ENCODE data around the gene ZNF92. TPM values are rescaled to one million over a fixed set of nuclear protein-coding genes. Genes with fewer than 3 reads are reported as not detected.
"Not testable (repeated sequence)": the region's sequence is repeated elsewhere in the genome, so short reads cannot be mapped to it uniquely, and the experiment has no call there.

Gene ZNF92
- total and polyA plus RNA-seq, 2 of the 4 experiments (the other 2 are of a cell fraction): 2.4 to 6.1 TPM

DNA sequence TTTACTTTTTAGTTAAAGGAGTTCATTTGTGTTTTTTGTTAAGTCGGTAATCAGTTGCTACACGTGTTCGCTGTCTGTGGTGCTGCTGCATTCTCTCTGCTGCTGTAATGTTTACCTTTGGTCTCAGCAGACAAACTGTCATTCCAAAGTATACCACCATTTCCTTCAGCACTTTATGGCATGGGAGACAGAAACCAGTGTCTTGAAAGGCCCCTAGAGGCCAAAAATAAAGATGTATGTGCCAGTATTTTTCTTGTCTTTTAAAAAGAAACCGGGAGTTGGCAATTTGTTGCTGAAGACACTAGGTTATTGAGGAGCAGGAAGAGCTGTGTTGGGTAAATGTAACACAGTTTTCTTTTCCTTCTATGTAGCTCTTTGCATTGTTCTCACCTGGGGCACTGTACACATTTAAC, 24.1 kb downstream of the ZNF92 start:
- Histone ChIP-seq H2AFZ (replicated peaks; ENCODE audit: low read length, poor library complexity) (no peak overlapping the region), H3K14ac (replicated peaks; ENCODE audit: low read depth, low read length) (no peak overlapping the region), H2BK15ac (ENCODE audit: low read depth, low read length) (no peak overlapping the region), H3K9ac (ENCODE audit: low read depth, low read length) (no peak overlapping the region), H4K8ac (ENCODE audit: low read depth in 2 of 2, low read length in 2 of 2) (no peak overlapping the region), H3K79me1 (ENCODE audit: low read depth in 1 of 2, low read length in 2 of 2) (peaks cover 18 to 20% of the 10 kb centered on the region in 2 experiments), H2BK5ac (ENCODE audit: low read depth, low read length, poor library complexity, severe bottlenecking) (peak overlapping the region; percentile 39), H2AK5ac (ENCODE audit: low read depth, low read length) (no peak overlapping the region), H3K4me3 (ENCODE audit: insufficient read depth, low read depth, low read length) (no peak overlapping the region), H2BK20ac (ENCODE audit: low read depth, low read length) (no peak overlapping the region), H3K9me3 (ENCODE audit: control insufficient read depth, insufficient read depth, low read length) (peaks cover 1% of the 10 kb centered on the region; the same call in 1 of the 2 replicates), H3K18ac (ENCODE audit: low read depth, low read length) (no peak overlapping the region), H3K23ac (ENCODE audit: low read depth, low read length) (no peak overlapping the region), H3K4ac (ENCODE audit: low read depth, low read length) (no peak overlapping the region), H3K27ac (ENCODE audit: insufficient read depth, low read length) (no peak overlapping the region), H3K56ac (ENCODE audit: extremely low read depth, insufficient read depth, low read length) (no peak overlapping the region), H3K4me1 (ENCODE audit: control insufficient read depth, insufficient read depth, low read length) (no peaks in the 10 kb centered on the region), H3K9me1 (ENCODE audit: insufficient read depth, low read length) (no peaks in the 10 kb centered on the region), H3K4me2 (ENCODE audit: low read depth, low read length) (no peak overlapping the region), H3K36me3 (ENCODE audit: control insufficient read depth, insufficient read depth, low read length) (no peaks in the 10 kb centered on the region; the same call in 1 of the 2 replicates), H4K5ac (ENCODE audit: low read depth, low read length) (no peak overlapping the region), H4K91ac (ENCODE audit: insufficient read depth, low read depth, low read length) (no peak overlapping the region), H2BK120ac (ENCODE audit: low read depth, low read length) (no peak overlapping the region), H3K27me3 (ENCODE audit: control insufficient read depth, insufficient read depth, low read length) (no peaks in the 10 kb centered on the region), H2AK9ac (replicated peaks; ENCODE audit: low read depth, low read length, poor library complexity) (no peak overlapping the region), H4K20me1 (ENCODE audit: insufficient read depth, low read length) (no peaks in the 10 kb centered on the region)
- no CpG with 5 or more reads among the region's 4 CpGs for WGBS, 2 experiments (ENCODE audit: extremely low coverage in 2 of 2, insufficient read length in 1 of 2)
- DNase-seq (no peak), ATAC-seq (ENCODE audit: low read depth) (no peak)
- intact Hi-C loops (cut with micrococcal nuclease) (no loop called here), in situ Hi-C loops (cut with MboI; ENCODE audit: low sequenced_read_pairs) (no loop called here), dilution Hi-C loops (cut with HindIII; ENCODE audit: low sequenced_read_pairs, unreplicated experiment) (no loop called here)
- ChIA-PET CTCF (interaction anchor here (0.7 kb wide), 1 partner anchor 31 kb away, joined by 3 read pairs; no protein-coding TSS in a partner anchor), POLR2A (ENCODE audit: unreplicated experiment) (no interaction called here)
- no TSS peak for BruUV-seq (replicated peaks)
- peak; percentile 21; the same call in 1 of the 2 replicates for TF ChIP-seq MXI1 (IDR thresholded peaks at IDR 0.05; ENCODE audit: borderline replicate concordance, low read depth, low read length)
- TF ChIP-seq CHD1 (IDR thresholded peaks at IDR 0.05; ENCODE audit: low read depth, low read length): no peak

DNA sequence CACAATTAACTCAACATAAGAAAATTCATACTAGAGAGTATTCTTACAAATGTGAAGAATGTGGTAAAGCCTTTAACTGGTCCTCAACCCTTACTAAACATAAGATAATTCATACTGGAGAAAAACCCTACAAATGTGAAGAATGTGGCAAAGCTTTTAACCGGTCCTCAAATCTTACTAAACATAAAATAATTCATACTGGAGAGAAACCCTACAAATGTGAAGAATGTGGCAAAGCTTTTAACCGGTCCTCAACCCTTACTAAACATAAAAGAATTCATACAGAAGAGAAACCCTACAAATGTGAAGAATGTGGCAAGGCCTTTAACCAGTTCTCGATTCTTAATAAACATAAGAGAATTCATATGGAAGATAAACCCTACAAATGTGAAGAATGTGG, 25.0 kb downstream of the ZNF92 start:
- H2BK120ac ChIP-seq (ENCODE audit: low read depth, low read length); H3K18ac ChIP-seq (ENCODE audit: low read depth, low read length); H3K36me3 ChIP-seq (ENCODE audit: control insufficient read depth, insufficient read depth, low read length); H3K27ac ChIP-seq (ENCODE audit: insufficient read depth, low read length); dilution Hi-C loops (cut with HindIII; ENCODE audit: low sequenced_read_pairs, unreplicated experiment); in situ Hi-C loops (cut with MboI; ENCODE audit: low sequenced_read_pairs); H3K9me3 ChIP-seq (ENCODE audit: control insufficient read depth, insufficient read depth, low read length); POLR2A ChIA-PET (ENCODE audit: unreplicated experiment); H3K56ac ChIP-seq (ENCODE audit: extremely low read depth, insufficient read depth, low read length); DNase-seq; H4K20me1 ChIP-seq (ENCODE audit: insufficient read depth, low read length); H3K4me3 ChIP-seq (ENCODE audit: insufficient read depth, low read depth, low read length); H3K23ac ChIP-seq (ENCODE audit: low read depth, low read length); H4K8ac ChIP-seq (ENCODE audit: low read depth in 2 of 2, low read length in 2 of 2); ATAC-seq (ENCODE audit: low read depth); H3K14ac ChIP-seq (replicated peaks; ENCODE audit: low read depth, low read length); CTCF ChIA-PET; H2BK15ac ChIP-seq (ENCODE audit: low read depth, low read length); H3K4me1 ChIP-seq (ENCODE audit: control insufficient read depth, insufficient read depth, low read length); H3K9ac ChIP-seq (ENCODE audit: low read depth, low read length); H4K5ac ChIP-seq (ENCODE audit: low read depth, low read length); H2BK20ac ChIP-seq (ENCODE audit: low read depth, low read length); intact Hi-C loops (cut with micrococcal nuclease); H2AK5ac ChIP-seq (ENCODE audit: low read depth, low read length); H3K4me2 ChIP-seq (ENCODE audit: low read depth, low read length); H2AFZ ChIP-seq (replicated peaks; ENCODE audit: low read length, poor library complexity); H2BK5ac ChIP-seq (ENCODE audit: low read depth, low read length, poor library complexity, severe bottlenecking); H3K9me1 ChIP-seq (ENCODE audit: insufficient read depth, low read length); H2AK9ac ChIP-seq (replicated peaks; ENCODE audit: low read depth, low read length, poor library complexity); H3K4ac ChIP-seq (ENCODE audit: low read depth, low read length); H3K27me3 ChIP-seq (ENCODE audit: control insufficient read depth, insufficient read depth, low read length); BruUV-seq (replicated peaks); H4K91ac ChIP-seq (ENCODE audit: insufficient read depth, low read depth, low read length): not testable (repeated sequence)
- peaks cover 15 to 18% of the 10 kb centered on the region in 2 experiments for H3K79me1 ChIP-seq (ENCODE audit: low read depth in 1 of 2, low read length in 2 of 2)
- WGBS, 2 experiments (ENCODE audit: extremely low coverage in 2 of 2, insufficient read length in 1 of 2): no CpG with 5 or more reads among the region's 3 CpGs

All from IMR-90 (cell line).